ENCODE results near the gene TAS1R2. TPM values are rescaled to one million over a fixed set of nuclear protein-coding genes. Genes with fewer than 3 reads are reported as not detected.
"Not testable (repeated sequence)": the region's sequence is repeated elsewhere in the genome, so short reads cannot be mapped to it uniquely, and the experiment has no call there.

Gene TAS1R2
- total RNA-seq, 4 donors from 2014 or later, result not detected

DNA sequence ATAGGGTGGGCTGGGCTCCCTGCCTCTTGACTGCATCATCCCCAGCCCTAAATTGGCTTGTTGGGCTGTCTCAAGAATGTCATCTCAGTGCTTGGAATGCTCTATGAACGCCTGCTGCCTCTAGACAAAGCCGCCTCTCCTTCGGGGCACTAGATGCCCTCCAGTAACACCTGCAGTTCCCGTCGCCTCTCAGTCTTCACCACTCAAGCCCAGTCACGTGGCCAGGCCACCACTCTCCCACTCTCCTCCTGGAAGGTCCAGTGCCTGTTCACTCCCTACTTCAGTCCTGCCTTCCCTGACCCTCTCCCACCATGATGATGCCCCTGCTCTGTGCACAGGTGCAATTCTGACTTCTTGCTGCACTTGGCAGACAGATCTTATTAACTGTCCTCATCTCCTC, 7.0 kb downstream of the TAS1R2 start:
- 32 to 39% methylated on average over 3 to 4 of the region's 6 CpGs for WGBS, 2 donors (ENCODE audit: low coverage in 1 of 2)
- Histone ChIP-seq H3K36me3 (no peaks in the 10 kb centered on the region), H3K4me3 (no peak overlapping the region), H3K4me1 (no peaks in the 10 kb centered on the region), H3K27ac (no peak overlapping the region), H3K9me3 (peaks cover 0 to 4% (median 0%) of the 10 kb centered on the region in 3 donors), H3K27me3 (peaks cover 56% of the 10 kb centered on the region)
- no peak for ATAC-seq
- TF ChIP-seq EP300 (IDR thresholded peaks at IDR 0.05) (no peak), POLR2AphosphoS5 (IDR thresholded peaks at IDR 0.05) (no peak), POLR2A (IDR thresholded peaks at IDR 0.05) (no peak)
- TF ChIP-seq, protein P1, sequence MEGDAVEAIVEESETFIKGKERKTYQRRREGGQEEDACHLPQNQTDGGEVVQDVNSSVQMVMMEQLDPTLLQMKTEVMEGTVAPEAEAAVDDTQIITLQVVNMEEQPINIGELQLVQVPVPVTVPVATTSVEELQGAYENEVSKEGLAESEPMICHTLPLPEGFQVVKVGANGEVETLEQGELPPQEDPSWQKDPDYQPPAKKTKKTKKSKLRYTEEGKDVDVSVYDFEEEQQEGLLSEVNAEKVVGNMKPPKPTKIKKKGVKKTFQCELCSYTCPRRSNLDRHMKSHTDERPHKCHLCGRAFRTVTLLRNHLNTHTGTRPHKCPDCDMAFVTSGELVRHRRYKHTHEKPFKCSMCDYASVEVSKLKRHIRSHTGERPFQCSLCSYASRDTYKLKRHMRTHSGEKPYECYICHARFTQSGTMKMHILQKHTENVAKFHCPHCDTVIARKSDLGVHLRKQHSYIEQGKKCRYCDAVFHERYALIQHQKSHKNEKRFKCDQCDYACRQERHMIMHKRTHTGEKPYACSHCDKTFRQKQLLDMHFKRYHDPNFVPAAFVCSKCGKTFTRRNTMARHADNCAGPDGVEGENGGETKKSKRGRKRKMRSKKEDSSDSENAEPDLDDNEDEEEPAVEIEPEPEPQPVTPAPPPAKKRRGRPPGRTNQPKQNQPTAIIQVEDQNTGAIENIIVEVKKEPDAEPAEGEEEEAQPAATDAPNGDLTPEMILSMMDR (IDR thresholded peaks at IDR 0.05), result no peak

DNA sequence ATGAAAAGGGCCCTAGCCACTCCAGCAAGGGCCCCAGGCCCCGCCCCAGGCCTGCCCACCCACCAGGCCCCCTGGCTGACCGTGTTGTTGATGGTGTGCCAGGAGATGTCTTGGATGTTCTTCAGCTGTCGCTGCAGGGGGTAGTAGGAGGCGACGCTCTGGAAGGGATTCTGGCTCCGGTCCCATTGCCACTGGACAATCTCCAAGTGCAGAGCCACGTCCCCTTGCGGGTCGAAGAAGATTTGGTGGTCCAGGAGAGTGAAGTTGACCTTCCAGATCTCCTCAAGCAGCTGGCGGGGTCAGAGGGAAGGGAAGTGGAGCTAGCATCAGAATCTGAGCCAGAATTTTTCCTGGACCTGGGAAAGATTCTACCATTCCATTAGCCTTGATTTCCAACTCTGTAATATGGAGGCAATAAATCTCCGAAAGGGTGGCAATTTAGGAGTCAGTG, 10.2 kb downstream of the TAS1R2 start:
- H3K4me3 ChIP-seq, result no peak overlapping the region
- no peak for ATAC-seq
- H3K36me3 ChIP-seq, result no peaks in the 10 kb centered on the region
- peaks cover 65% of the 10 kb centered on the region for H3K27me3 ChIP-seq
- H3K27ac ChIP-seq, result no peak overlapping the region
- WGBS, 2 donors (ENCODE audit: low coverage in 1 of 2), result 50 to 71% methylated on average over 1 of the region's 11 CpGs
- TF ChIP-seq POLR2AphosphoS5 (IDR thresholded peaks at IDR 0.05) (no peak), POLR2A (IDR thresholded peaks at IDR 0.05) (no peak), EP300 (IDR thresholded peaks at IDR 0.05) (no peak)
- TF ChIP-seq, protein P1 (IDR thresholded peaks at IDR 0.05), result no peak
- no peaks in the 10 kb centered on the region for H3K4me1 ChIP-seq
- peaks cover 0 to 12% (median 0%) of the 10 kb centered on the region in 3 donors for H3K9me3 ChIP-seq

DNA sequence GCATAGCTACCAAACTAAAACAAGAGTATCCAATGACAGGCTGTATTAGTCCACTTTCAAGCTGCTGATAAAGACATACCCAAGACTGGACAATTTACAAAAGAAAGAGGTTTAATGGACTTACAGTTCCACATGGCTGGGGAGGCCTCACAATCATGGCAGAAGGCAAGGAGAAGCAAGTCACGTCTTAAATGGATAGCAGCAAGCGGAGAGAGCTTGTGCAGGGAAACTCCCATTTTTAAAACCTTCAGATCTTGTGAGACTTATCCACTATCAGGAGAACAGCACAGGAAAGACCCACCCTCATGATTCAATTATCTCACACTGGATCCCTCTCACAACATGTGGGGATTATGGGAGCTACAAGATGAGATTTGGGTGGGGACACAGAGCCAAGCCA, 11.7 kb downstream of the TAS1R2 start:
- not testable (repeated sequence) for H3K4me1 ChIP-seq, H3K36me3 ChIP-seq, H3K4me3 ChIP-seq, H3K27ac ChIP-seq, ATAC-seq
- WGBS, 2 donors (ENCODE audit: low coverage in 1 of 2), result 100% methylated on average over 1 of the region's 2 CpGs
- peaks cover 0 to 17% (median 0%) of the 10 kb centered on the region in 3 donors for H3K9me3 ChIP-seq
- peaks cover 54% of the 10 kb centered on the region for H3K27me3 ChIP-seq

DNA sequence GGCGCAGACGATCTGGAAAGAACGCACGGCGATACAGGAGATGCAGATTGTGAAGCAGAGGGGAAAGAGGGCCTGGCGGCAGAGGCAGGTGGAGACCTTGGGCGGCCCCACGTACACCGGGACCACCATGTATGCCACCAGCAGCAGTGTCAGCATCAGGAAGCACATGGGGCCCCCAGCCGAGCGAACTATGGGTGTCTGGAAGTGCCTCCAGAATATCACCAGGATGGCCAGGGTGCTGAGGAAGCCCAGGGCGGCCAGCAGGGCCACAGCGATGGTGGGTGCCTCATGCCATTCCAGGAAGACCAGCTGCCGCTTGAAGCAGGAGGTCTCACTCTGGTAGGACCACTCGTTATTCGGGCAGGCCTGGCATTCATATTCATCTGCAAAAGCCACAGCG, 19.3 kb downstream of the TAS1R2 start:
- Histone ChIP-seq H3K9me3 (peaks cover 0 to 22% (median 0%) of the 10 kb centered on the region in 3 donors), H3K27me3 (peaks cover 75% of the 10 kb centered on the region), H3K4me1 (no peaks in the 10 kb centered on the region), H3K36me3 (no peaks in the 10 kb centered on the region), H3K27ac (no peak overlapping the region), H3K4me3 (no peak overlapping the region)
- 90 to 100% methylated on average over 8 of the region's 17 CpGs for WGBS, 2 donors (ENCODE audit: low coverage in 1 of 2)
- ATAC-seq, result no peak
- TF ChIP-seq POLR2A (IDR thresholded peaks at IDR 0.05) (no peak), POLR2AphosphoS5 (IDR thresholded peaks at IDR 0.05) (no peak)
- TF ChIP-seq, protein P1 (IDR thresholded peaks at IDR 0.05), result no peak

DNA sequence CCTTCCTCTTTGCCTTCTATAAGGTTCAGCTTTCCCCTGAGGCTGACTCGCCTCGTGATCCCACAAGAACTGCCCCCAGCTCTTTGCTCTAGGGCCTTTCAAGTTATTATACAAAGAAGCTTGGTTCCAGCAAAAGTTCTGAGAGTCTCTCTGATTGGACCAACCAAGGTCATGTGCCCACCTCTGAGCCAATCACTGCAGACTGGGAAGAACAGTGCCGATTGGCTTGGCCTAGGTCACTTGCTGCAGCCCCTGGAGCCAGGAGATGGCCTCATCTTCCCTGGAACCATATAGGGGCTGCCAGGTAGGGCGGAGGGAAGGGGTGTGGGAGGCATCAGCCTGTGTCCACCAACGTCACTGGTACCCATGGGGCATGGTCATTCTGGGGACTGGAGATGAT, 22.8 kb downstream of the TAS1R2 start:
- ATAC-seq, result no peak
- TF ChIP-seq POLR2AphosphoS5 (IDR thresholded peaks at IDR 0.05) (no peak), EP300 (IDR thresholded peaks at IDR 0.05) (no peak), POLR2A (IDR thresholded peaks at IDR 0.05) (no peak)
- TF ChIP-seq, protein P1 (IDR thresholded peaks at IDR 0.05), result no peak
- Histone ChIP-seq H3K27ac (no peak overlapping the region), H3K36me3 (no peaks in the 10 kb centered on the region), H3K4me1 (no peaks in the 10 kb centered on the region), H3K9me3 (peaks cover 0 to 2% (median 0%) of the 10 kb centered on the region in 3 donors), H3K4me3 (no peak overlapping the region), H3K27me3 (peaks cover 78% of the 10 kb centered on the region)
- WGBS, 2 donors (ENCODE audit: low coverage in 1 of 2), result 38 to 60% methylated on average over 2 of the region's 5 CpGs

DNA sequence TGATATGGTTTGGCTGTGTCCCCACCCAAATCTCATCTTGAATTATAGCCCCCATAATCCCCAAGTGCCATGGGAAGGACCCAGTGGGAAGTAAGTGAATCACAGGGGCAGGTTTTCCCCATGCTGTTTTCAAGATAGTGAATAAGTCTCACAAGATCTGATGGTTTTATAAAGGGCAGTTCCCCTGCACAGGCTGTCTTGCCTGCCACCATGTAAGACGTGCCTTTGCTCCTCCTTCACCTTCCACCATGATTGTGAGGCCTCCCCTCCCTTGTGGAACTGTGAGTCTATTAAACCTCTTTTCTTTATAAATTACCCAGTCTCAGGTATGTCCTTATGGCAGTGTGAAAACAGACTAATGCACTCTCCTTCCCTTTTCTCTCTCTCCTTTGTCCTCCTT, 27.1 kb downstream of the TAS1R2 start:
- H3K27me3 ChIP-seq, result peaks cover 79% of the 10 kb centered on the region
- WGBS, 2 donors (ENCODE audit: low coverage in 1 of 2), result 11 to 45% methylated on average over 1 of the region's 1 CpG

More for the DNA sequence above, 27.1 kb downstream of the TAS1R2 start:
- peaks cover 0 to 10% (median 0%) of the 10 kb centered on the region in 3 donors for H3K9me3 ChIP-seq
- H3K4me3 ChIP-seq, H3K27ac ChIP-seq, H3K36me3 ChIP-seq, ATAC-seq, H3K4me1 ChIP-seq: not testable (repeated sequence)

All from gastroesophageal sphincter (tissue), 4 donors.